Stomach (tissue), 4 donors: ENCODE data around the gene DLEC1.

ENCODE experiments used
- POLR2A ChIP-seq, 4 donors: fragments of 450-650 bp; IDR thresholded peaks; one replicate each; pipeline ENCODE4 v1.6.1; 2016; ENCODE audit warnings: antibody characterized with exemption in 4 of 4, control low read depth in 2 of 4, mild to moderate bottlenecking in 1 of 4, moderate library complexity in 1 of 4
- TF ChIP-seq, protein P1 (sequence below), 7 experiments: fragments of 450-650 bp in 4 of 7; fragments of 200-600 bp in 3 of 7; sonication (generic) in 3 of 7; IDR thresholded peaks; one replicate each; pipeline ENCODE4 v1.5.1; 2016 to 2019; ENCODE audit warnings: antibody characterized with exemption in 7 of 7, control low read depth in 2 of 7, mild to moderate bottlenecking in 1 of 7

DNA sequence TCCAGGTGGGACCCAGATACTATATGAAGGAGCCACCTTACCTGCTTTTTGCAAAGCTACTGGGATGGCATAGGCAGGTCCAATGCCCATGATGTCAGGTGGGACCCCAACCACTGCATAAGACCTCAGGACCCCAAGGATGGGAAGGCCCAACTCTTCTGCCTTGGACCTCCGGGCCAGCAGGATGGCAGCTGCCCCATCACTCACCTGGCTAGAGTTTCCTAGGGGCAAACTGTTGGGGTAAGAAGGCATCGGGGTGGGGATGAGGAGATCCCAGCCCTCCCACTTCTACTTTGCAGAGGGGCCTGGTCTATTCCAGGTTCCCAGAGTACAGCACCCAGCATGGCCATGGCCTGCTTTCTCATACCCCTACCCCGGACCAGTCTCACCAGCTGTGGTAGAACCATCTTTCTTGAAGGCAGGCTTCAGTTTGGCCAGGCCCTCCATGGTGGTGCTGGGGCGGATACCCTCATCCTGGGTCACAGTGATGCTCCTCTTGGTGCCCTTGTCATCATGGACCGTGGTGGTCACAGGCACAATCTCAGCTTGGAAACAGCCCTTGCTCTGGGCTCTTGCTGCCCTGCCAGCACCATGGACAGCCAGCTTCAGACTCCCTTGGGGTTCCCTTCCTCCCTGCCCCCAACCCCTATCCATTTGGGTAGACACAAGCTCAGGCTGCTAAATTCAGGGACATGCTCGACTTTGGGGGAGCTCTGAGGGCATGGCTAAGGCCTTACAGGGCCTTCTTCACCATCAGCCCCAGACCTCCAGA is 87.3 kb downstream of the DLEC1 start:
- TF ChIP-seq, protein P1, sequence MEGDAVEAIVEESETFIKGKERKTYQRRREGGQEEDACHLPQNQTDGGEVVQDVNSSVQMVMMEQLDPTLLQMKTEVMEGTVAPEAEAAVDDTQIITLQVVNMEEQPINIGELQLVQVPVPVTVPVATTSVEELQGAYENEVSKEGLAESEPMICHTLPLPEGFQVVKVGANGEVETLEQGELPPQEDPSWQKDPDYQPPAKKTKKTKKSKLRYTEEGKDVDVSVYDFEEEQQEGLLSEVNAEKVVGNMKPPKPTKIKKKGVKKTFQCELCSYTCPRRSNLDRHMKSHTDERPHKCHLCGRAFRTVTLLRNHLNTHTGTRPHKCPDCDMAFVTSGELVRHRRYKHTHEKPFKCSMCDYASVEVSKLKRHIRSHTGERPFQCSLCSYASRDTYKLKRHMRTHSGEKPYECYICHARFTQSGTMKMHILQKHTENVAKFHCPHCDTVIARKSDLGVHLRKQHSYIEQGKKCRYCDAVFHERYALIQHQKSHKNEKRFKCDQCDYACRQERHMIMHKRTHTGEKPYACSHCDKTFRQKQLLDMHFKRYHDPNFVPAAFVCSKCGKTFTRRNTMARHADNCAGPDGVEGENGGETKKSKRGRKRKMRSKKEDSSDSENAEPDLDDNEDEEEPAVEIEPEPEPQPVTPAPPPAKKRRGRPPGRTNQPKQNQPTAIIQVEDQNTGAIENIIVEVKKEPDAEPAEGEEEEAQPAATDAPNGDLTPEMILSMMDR (IDR thresholded peaks at IDR 0.05) = no peak
- no peak for TF ChIP-seq POLR2A (IDR thresholded peaks at IDR 0.05)
